ENCODE data around the gene TSPAN5.
"Not testable (repeated sequence)": the region's sequence is repeated elsewhere in the genome, so short reads cannot be mapped to it uniquely, and the experiment has no call there.

Gene TSPAN5

GRCh38 chr4:98658287-98659105 is at the start of gene TSPAN5:
Gene TSPAN5, minus strand, starts transcription at chr4:98658611.
- peak; percentile 47 for DNase-seq

- DNase-seq = no peak
Measured at GRCh38 chr4:98706935-98707334, 48.5 kb upstream of the TSPAN5 start.

- DNase-seq = no peak
Measured at GRCh38 chr4:98706200-98706813, 47.9 kb upstream of the TSPAN5 start.

GRCh38 chr4:98705586-98705985 is 47.2 kb upstream of the TSPAN5 start:
- not testable (repeated sequence) for DNase-seq

- no peak for DNase-seq
Measured at GRCh38 chr4:98700656-98701055, 42.2 kb upstream of the TSPAN5 start.

GRCh38 chr4:98694076-98694475 is 35.7 kb upstream of the TSPAN5 start:
- DNase-seq = no peak

GRCh38 chr4:98692411-98692810 is 34.0 kb upstream of the TSPAN5 start:
- no peak for DNase-seq

GRCh38 chr4:98691588-98691987 is 33.2 kb upstream of the TSPAN5 start:
- no peak for DNase-seq

- no peak for DNase-seq
Measured at GRCh38 chr4:98689507-98690174, 31.2 kb upstream of the TSPAN5 start.

- no peak for DNase-seq
Measured at GRCh38 chr4:98688411-98689290, 30.2 kb upstream of the TSPAN5 start.

- no peak for DNase-seq
Measured at GRCh38 chr4:98687876-98688275, 29.5 kb upstream of the TSPAN5 start.

GRCh38 chr4:98686847-98687246 is 28.4 kb upstream of the TSPAN5 start:
- no peak for DNase-seq

- DNase-seq = no peak
Measured at GRCh38 chr4:98686043-98686707, 27.8 kb upstream of the TSPAN5 start.

- no peak for DNase-seq
Measured at GRCh38 chr4:98685225-98686042, 27.0 kb upstream of the TSPAN5 start.

- DNase-seq = no peak
Measured at GRCh38 chr4:98682719-98683118, 24.3 kb upstream of the TSPAN5 start.

GRCh38 chr4:98680806-98681205 is 22.4 kb upstream of the TSPAN5 start:
- no peak for DNase-seq

GRCh38 chr4:98679738-98680137 is 21.3 kb upstream of the TSPAN5 start:
- no peak for DNase-seq

GRCh38 chr4:98677799-98678198 is 19.4 kb upstream of the TSPAN5 start:
- DNase-seq = no peak

GRCh38 chr4:98674404-98675173 is 16.2 kb upstream of the TSPAN5 start:
- no peak for DNase-seq

- DNase-seq = no peak
Measured at GRCh38 chr4:98673978-98674377, 15.6 kb upstream of the TSPAN5 start.

GRCh38 chr4:98673288-98673644 is 14.9 kb upstream of the TSPAN5 start:
- no peak for DNase-seq

All from NCI-H1105 (cell line).